RWPE2 (cell line): Measurements from ENCODE around the gene KDM6A.
A peak's percentile ranks its signal among the peaks of the same experiment; 100 is the strongest.

ENCODE experiments used
- ATAC-seq: fragments of 200-7000 bp; cut with Tn5 transposase; 3 replicates; pipeline ENCODE4 v1.9.1; 2021; ENCODE audit warnings: low read depth
- DNase-seq: peaks from one replicate; pipeline ENCODE4 v3.0.0-alpha.2; 2020; ENCODE audit warnings: low spot score
- H3K27ac ChIP-seq: fragments of 450-650 bp; 2 replicates; pipeline ENCODE4 v1.5.1; 2017; ENCODE audit warnings: mild to moderate bottlenecking; ENCODE audit not compliant: poor library complexity, severe bottlenecking
- H3K27me3 ChIP-seq: fragments of 250-450 bp; sonication (Bioruptor Pico); 2 replicates; pipeline ENCODE4 v1.5.1; 2021; ENCODE audit warnings: mild to moderate bottlenecking, moderate library complexity; ENCODE audit not compliant: insufficient read depth, poor library complexity, severe bottlenecking
- H3K36me3 ChIP-seq: fragments of 250-450 bp; sonication (Bioruptor Pico); 2 replicates; pipeline ENCODE4 v1.5.1; 2020; ENCODE audit warnings: low read depth, mild to moderate bottlenecking, moderate library complexity
- H3K4me1 ChIP-seq: fragments of 250-450 bp; sonication (Bioruptor Pico); 2 replicates; pipeline ENCODE4 v1.5.1; 2021; ENCODE audit warnings: mild to moderate bottlenecking, moderate library complexity; ENCODE audit not compliant: insufficient read depth, poor library complexity, severe bottlenecking
- H3K4me3 ChIP-seq: fragments of 250-450 bp; sonication (Bioruptor Pico); 2 replicates; pipeline ENCODE4 v1.5.1; 2021; ENCODE audit warnings: mild to moderate bottlenecking, moderate library complexity; ENCODE audit not compliant: severe bottlenecking
- H3K9me3 ChIP-seq: fragments of 250-450 bp; sonication (Bioruptor Pico); 2 replicates; pipeline ENCODE4 v1.5.1; 2021; ENCODE audit warnings: mild to moderate bottlenecking, moderate library complexity; ENCODE audit not compliant: severe bottlenecking
- TF ChIP-seq, protein P1 (sequence below): fragments of 450-650 bp; IDR thresholded peaks from one replicate; pipeline ENCODE4 v1.5.1; 2017; ENCODE audit warnings: mild to moderate bottlenecking, moderate library complexity; ENCODE audit not compliant: poor library complexity, severe bottlenecking

Gene KDM6A

DNA sequence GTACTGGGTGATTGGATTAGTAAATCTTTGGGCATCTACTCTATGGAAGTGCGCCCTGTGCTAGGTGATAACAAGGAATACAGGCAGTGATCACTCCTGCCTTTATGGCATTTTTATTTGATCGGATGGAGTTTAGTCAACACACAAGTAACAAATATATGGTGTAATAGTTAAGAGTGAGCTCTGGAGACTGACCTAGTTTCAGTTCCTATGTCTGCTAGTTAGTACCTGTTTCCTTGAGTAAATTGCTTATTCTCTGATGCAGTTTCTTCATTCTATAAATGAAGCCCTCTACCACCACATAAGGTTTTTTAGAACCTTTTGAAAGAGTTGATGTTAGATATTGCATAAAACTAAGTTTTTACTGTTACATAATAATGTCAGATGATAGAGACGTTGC, 134.6 kb downstream of the KDM6A start:
- no peak for ATAC-seq
- H3K9me3 ChIP-seq, result no peaks in the 10 kb centered on the region

DNA sequence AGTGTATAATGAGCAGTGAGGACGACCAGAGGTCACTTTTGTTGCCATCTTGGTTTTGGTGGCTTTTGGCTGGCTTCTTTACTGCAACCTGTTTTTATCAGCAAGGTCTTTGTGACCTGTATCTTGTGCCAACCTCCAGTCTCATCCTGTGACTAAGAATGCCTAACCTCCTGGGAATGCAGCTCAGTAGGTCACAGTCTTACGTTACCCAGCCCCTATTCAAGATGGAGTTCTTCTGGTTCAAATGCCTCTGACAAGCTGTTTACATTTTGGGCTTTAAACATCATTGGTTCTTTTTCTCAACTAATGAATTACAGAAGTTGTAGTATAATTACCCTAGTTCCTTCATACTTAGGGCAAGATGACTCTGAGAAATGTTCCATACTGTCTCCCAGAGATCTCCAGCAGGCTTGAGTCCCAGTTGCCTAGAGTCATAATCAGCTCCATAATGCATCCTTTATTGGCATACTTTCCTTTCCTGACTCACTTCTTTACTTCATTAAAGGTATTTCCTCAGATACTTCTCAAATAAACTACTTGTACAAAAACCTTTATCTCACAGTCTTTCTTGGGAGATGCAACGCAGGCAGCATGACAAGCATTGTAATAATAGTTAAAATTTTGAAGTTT, 136.5 kb downstream of the KDM6A start:
- Histone ChIP-seq H3K4me3 (no peak overlapping the region), H3K27ac (peak overlapping the region; percentile 45), H3K36me3 (no peaks in the 10 kb centered on the region), H3K27me3 (no peaks in the 10 kb centered on the region), H3K4me1 (peaks cover 29% of the 10 kb centered on the region), H3K9me3 (no peaks in the 10 kb centered on the region)
- DNase-seq (no peak), ATAC-seq (no peak)
- TF ChIP-seq, protein P1, sequence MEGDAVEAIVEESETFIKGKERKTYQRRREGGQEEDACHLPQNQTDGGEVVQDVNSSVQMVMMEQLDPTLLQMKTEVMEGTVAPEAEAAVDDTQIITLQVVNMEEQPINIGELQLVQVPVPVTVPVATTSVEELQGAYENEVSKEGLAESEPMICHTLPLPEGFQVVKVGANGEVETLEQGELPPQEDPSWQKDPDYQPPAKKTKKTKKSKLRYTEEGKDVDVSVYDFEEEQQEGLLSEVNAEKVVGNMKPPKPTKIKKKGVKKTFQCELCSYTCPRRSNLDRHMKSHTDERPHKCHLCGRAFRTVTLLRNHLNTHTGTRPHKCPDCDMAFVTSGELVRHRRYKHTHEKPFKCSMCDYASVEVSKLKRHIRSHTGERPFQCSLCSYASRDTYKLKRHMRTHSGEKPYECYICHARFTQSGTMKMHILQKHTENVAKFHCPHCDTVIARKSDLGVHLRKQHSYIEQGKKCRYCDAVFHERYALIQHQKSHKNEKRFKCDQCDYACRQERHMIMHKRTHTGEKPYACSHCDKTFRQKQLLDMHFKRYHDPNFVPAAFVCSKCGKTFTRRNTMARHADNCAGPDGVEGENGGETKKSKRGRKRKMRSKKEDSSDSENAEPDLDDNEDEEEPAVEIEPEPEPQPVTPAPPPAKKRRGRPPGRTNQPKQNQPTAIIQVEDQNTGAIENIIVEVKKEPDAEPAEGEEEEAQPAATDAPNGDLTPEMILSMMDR, result no peak

More for the DNA sequence above, 134.6 kb downstream of the KDM6A start:
- Histone ChIP-seq H3K4me3 (no peak overlapping the region), H3K27me3 (no peaks in the 10 kb centered on the region), H3K36me3 (no peaks in the 10 kb centered on the region), H3K4me1 (peaks cover 29% of the 10 kb centered on the region), H3K27ac (no peak overlapping the region)
- TF ChIP-seq, protein P1, result no peak
- no peak for DNase-seq

DNA sequence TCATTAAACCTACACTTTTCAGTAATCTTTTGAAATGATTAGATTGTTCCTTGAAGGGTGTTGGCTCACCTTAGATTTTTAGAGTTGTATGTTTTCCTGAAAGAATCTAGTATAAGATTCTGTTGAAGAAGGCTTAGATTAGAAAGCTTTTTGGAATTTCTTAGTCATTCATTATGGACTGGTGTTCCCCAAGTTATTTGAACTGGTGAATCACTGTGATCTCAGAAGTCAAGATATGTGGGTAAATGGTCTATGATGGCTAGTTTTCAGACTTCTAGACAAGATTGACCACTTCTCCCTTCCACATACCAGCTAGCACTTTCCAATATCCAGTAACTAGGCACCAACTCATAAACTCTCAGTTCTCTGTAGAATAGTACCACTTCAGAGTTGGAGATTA, 138.1 kb downstream of the KDM6A start:
- Histone ChIP-seq H3K27me3 (no peaks in the 10 kb centered on the region), H3K9me3 (no peaks in the 10 kb centered on the region), H3K36me3 (no peaks in the 10 kb centered on the region), H3K4me3 (no peak overlapping the region), H3K27ac (peak overlapping the region; percentile 45), H3K4me1 (peaks cover 29% of the 10 kb centered on the region)
- ATAC-seq, result peak; percentile 57; the same call in 1 of the 3 replicates
- no peak for DNase-seq
- TF ChIP-seq, protein P1, result no peak

DNA sequence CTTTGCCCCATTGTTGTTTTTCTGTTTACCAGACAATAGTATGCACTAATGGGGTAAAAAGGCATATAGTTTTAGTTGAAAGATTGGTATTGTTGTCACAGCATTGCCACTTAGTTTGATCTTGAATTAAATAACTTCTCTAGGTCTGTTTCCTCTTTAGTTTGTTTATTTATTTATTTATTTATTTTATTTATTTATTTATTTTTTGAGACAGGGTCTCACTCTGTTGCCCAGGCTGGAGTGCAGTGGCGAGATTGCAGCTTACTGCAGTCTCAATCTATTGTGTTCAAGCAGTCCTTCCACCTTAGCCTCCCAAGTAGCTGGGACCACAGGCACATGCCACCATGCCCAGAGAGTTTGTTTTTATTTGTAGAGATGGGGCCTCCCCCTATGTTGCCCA, 138.6 kb downstream of the KDM6A start:
- H3K4me3 ChIP-seq, result no peak overlapping the region
- no peaks in the 10 kb centered on the region for H3K9me3 ChIP-seq
- peaks cover 29% of the 10 kb centered on the region for H3K4me1 ChIP-seq
- no peaks in the 10 kb centered on the region for H3K36me3 ChIP-seq
- no peak for DNase-seq
- TF ChIP-seq, protein P1, result no peak
- ATAC-seq, result no peak
- H3K27me3 ChIP-seq, result no peaks in the 10 kb centered on the region
- H3K27ac ChIP-seq, result no peak overlapping the region

DNA sequence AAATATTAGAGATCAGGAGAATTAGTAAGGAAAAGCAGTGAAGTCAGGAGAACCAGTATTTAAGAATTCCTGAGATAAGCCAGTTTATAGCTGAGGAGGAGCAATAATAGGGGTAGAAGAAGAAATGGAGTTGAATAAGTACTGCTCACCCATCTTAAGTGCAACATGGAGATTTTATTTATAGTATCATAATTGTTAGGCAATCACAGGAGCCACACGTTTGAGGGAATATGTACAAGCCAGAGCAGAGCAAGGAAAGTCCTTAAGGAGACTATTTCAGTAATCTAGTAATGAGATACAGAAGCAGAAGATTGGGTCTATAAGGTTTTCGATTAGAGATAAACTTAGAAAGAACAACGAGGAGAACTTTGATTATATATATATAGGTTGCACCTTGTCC, 145.0 kb downstream of the KDM6A start:
- H3K27ac ChIP-seq, result no peak overlapping the region
- no peak overlapping the region for H3K4me3 ChIP-seq
- ATAC-seq (no peak), DNase-seq (no peak)
- TF ChIP-seq, protein P1, result no peak
- H3K36me3 ChIP-seq, result 0 out of 2 replicates have a peak, but pooled peaks cover 3% of the 10 kb centered on the region
- H3K4me1 ChIP-seq, result no peaks in the 10 kb centered on the region
- no peaks in the 10 kb centered on the region for H3K27me3 ChIP-seq
- H3K9me3 ChIP-seq, result no peaks in the 10 kb centered on the region
